ENCODE data around the gene ARAP1. TPM values are rescaled to one million over a fixed set of nuclear protein-coding genes. Genes with fewer than 3 reads are reported as not detected.

Gene ARAP1
- total and polyA plus RNA-seq, 2 of the 8 experiments (the other 6 are each of a cell fraction or from before 2014, with no cell fraction given), result 25.7 to 61.6 TPM

- no peak overlapping the region for H3K23ac ChIP-seq (ENCODE audit: insufficient read length)
- TF ChIP-seq, protein P1, sequence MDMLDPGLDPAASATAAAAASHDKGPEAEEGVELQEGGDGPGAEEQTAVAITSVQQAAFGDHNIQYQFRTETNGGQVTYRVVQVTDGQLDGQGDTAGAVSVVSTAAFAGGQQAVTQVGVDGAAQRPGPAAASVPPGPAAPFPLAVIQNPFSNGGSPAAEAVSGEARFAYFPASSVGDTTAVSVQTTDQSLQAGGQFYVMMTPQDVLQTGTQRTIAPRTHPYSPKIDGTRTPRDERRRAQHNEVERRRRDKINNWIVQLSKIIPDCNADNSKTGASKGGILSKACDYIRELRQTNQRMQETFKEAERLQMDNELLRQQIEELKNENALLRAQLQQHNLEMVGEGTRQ (IDR thresholded peaks at IDR 0.05; ENCODE audit: low read length), result no peak
- TF ChIP-seq TAF7 (optimal IDR thresholded peaks at IDR 0.05; ENCODE audit: borderline replicate concordance, low read depth, low read length), result no peak
- no peak for TF ChIP-seq BCL11A (IDR thresholded peaks at IDR 0.05; ENCODE audit: low read depth in 2 of 2, low read length in 2 of 2)
- TF ChIP-seq RAD21 (IDR thresholded peaks at IDR 0.05 in 1 of 2, conservative IDR thresholded peaks at IDR 0.05 in 1 of 2; ENCODE audit: low read depth in 2 of 2, low read length in 2 of 2), result no peak
- no peak for TF ChIP-seq POLR2A (IDR thresholded peaks at IDR 0.05; ENCODE audit: control extremely low read depth in 1 of 2, low read depth in 2 of 2, low read length in 2 of 2)
- TF ChIP-seq TCF12 (IDR thresholded peaks at IDR 0.05; ENCODE audit: low read depth, low read length), result no peak
- no peak for TF ChIP-seq KDM1A (IDR thresholded peaks at IDR 0.05; ENCODE audit: borderline replicate concordance, low read length)
- H3K56ac ChIP-seq (replicated peaks; ENCODE audit: insufficient read length, low read depth, low read length), result no peak overlapping the region
- H3K14ac ChIP-seq (ENCODE audit: insufficient read length), result no peak overlapping the region
- no peaks in the 10 kb centered on the region for H3K79me2 ChIP-seq (ENCODE audit: control insufficient read depth in 1 of 2, insufficient read depth in 2 of 2, low read length in 2 of 2)
- H3K27ac ChIP-seq (ENCODE audit: low read depth, low read length), result no peak overlapping the region
- H3K9me3 ChIP-seq (ENCODE audit: insufficient read depth in 2 of 2, low read depth in 1 of 2, low read length in 1 of 2), result no peaks in the 10 kb centered on the region
- H4K20me1 ChIP-seq (replicated peaks in 1 of 2; ENCODE audit: control insufficient read depth in 1 of 2, insufficient read depth in 2 of 2, low read length in 2 of 2), result no peaks in the 10 kb centered on the region
- peak overlapping the region; percentile 48; the same call in 1 of the 2 replicates for H2BK20ac ChIP-seq (ENCODE audit: low read length)
- H3K4me3 ChIP-seq (ENCODE audit: extremely low read depth in 1 of 4, insufficient read depth in 2 of 4, low read depth in 3 of 4, low read length in 4 of 4), result no peak overlapping the region
- H3K79me1 ChIP-seq (ENCODE audit: low read depth, low read length), result peaks cover 3% of the 10 kb centered on the region
- 92% methylated on average over 4 of the region's 4 CpGs; no CpG with 5 or more reads in 1 of the 2 experiments for WGBS, 2 experiments (ENCODE audit: extremely low coverage in 1 of 2, insufficient coverage in 1 of 2, insufficient read length in 1 of 2, insufficient replicate concordance in 2 of 2, low coverage in 1 of 2, low lambda C conversion rate in 2 of 2, missing lambda C conversion rate in 1 of 2)
- POLR2A ChIA-PET (ENCODE audit: partially characterized antibody), result interaction anchor here (1.5 to 2.6 kb wide), 2 partner anchors 12 to 23 kb away, joined by 5 to 10 read pairs; no protein-coding TSS in a partner anchor
- no peak overlapping the region for H4K5ac ChIP-seq (ENCODE audit: insufficient read length, low read depth, low read length)
- peaks cover 0 to 25% (median 16%) of the 10 kb centered on the region in 4 experiments; a peak in 6 of 7 replicates for H3K4me1 ChIP-seq (replicated peaks in 1 of 4; ENCODE audit: control insufficient read depth in 3 of 4, insufficient read depth in 4 of 4, low read length in 3 of 4)
- no peaks in the 10 kb centered on the region for H3K23me2 ChIP-seq (ENCODE audit: low read depth, low read length)
- no peak overlapping the region for H2AK5ac ChIP-seq (ENCODE audit: low read depth, low read length)
- no peak for DNase-seq (ENCODE audit: low read depth in 1 of 2, low spot score in 2 of 2)
- H2BK5ac ChIP-seq (ENCODE audit: low read depth, low read length), result no peak overlapping the region
- H2BK12ac ChIP-seq (ENCODE audit: low read depth, low read length), result no peak overlapping the region
- H2AFZ ChIP-seq (ENCODE audit: low read length), result no peak overlapping the region
- no peak overlapping the region for H3K4ac ChIP-seq (replicated peaks; ENCODE audit: insufficient read length, low read depth, low read length)
- H2BK15ac ChIP-seq (ENCODE audit: low read length), result no peak overlapping the region
- CTCF ChIA-PET (ENCODE audit: partially characterized antibody), result interaction anchor here (1.1 to 3.1 kb wide), 5 partner anchors 10 to 422 kb away, joined by 3 to 21 read pairs (median 10); partner anchors contain the start of gene STARD10
- H2BK120ac ChIP-seq (replicated peaks; ENCODE audit: low read depth, low read length), result no peak overlapping the region
- no peak overlapping the region for H3K18ac ChIP-seq (ENCODE audit: extremely low read depth, low read length)
- no peak overlapping the region for H4K91ac ChIP-seq (replicated peaks; ENCODE audit: insufficient read length, low read length)
- H4K8ac ChIP-seq (ENCODE audit: extremely low read depth, insufficient read depth, low read length), result no peak overlapping the region
- H3K9ac ChIP-seq (replicated peaks in 1 of 4; ENCODE audit: extremely low read depth in 1 of 4, low read depth in 3 of 4, low read length in 3 of 4), result peak overlapping the region in 1 of 4 experiments; percentile 30; a peak in 1 of 7 replicates
- no peaks in the 10 kb centered on the region for H3K36me3 ChIP-seq (ENCODE audit: control insufficient read depth in 2 of 4, insufficient read depth in 4 of 4, low read length in 3 of 4)
- H3K4me2 ChIP-seq (ENCODE audit: insufficient read depth in 1 of 2, low read depth in 2 of 2, low read length in 2 of 2), result no peak overlapping the region
- no peak for FAIRE-seq
- no peaks in the 10 kb centered on the region for H3K27me3 ChIP-seq (replicated peaks in 1 of 4; ENCODE audit: control insufficient read depth in 3 of 4, extremely low read depth in 1 of 4, insufficient read depth in 3 of 4, low read length in 3 of 4)
Observed at GRCh38 chr11:72763823-72764222, 11.6 kb upstream of the ARAP1 start.

Data from H1 (cell line).